Measurements from ENCODE around the gene PRAMEF33. TPM values are rescaled to one million over a fixed set of nuclear protein-coding genes. Genes with fewer than 3 reads are reported as not detected.
"Not testable (repeated sequence)": the region's sequence is repeated elsewhere in the genome, so short reads cannot be mapped to it uniquely, and the experiment has no call there.

PRAMEF33 gene
- total RNA-seq, 2 donors from 2014 or later, result not detected

- H3K9me3 ChIP-seq; H3K4me1 ChIP-seq; H3K27me3 ChIP-seq; DNase-seq (ENCODE audit: low spot score); H3K27ac ChIP-seq; H3K36me3 ChIP-seq; H3K4me3 ChIP-seq: not testable (repeated sequence)
- TF ChIP-seq, protein P1, sequence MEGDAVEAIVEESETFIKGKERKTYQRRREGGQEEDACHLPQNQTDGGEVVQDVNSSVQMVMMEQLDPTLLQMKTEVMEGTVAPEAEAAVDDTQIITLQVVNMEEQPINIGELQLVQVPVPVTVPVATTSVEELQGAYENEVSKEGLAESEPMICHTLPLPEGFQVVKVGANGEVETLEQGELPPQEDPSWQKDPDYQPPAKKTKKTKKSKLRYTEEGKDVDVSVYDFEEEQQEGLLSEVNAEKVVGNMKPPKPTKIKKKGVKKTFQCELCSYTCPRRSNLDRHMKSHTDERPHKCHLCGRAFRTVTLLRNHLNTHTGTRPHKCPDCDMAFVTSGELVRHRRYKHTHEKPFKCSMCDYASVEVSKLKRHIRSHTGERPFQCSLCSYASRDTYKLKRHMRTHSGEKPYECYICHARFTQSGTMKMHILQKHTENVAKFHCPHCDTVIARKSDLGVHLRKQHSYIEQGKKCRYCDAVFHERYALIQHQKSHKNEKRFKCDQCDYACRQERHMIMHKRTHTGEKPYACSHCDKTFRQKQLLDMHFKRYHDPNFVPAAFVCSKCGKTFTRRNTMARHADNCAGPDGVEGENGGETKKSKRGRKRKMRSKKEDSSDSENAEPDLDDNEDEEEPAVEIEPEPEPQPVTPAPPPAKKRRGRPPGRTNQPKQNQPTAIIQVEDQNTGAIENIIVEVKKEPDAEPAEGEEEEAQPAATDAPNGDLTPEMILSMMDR (IDR thresholded peaks at IDR 0.05), result peak in 1 of 2 donors; percentile 64
These were observed 53.4 kb downstream of the PRAMEF33 start for GRCh38 chr1:13356774-13357173.

Other genes with a start within 250 kb of the PRAMEF33 start
- not detected for gene PRAMEF27, start 247.0 kb upstream of the PRAMEF33 start, total RNA-seq
- not detected for gene HNRNPCL3, start 242.8 kb upstream of the PRAMEF33 start, total RNA-seq
- not detected for gene PRAMEF25, start 232.8 kb upstream of the PRAMEF33 start, total RNA-seq
- gene HNRNPCL2, start 186.7 kb upstream of the PRAMEF33 start, total RNA-seq, result not detected
- gene PRAMEF26, start 147.5 kb upstream of the PRAMEF33 start, total RNA-seq, result not detected
- gene HNRNPCL4, start 137.9 kb upstream of the PRAMEF33 start, total RNA-seq, result not detected
- gene PRAMEF9, start 131.7 kb upstream of the PRAMEF33 start, total RNA-seq, result not detected
- not detected for gene PRAMEF13, start 102.1 kb upstream of the PRAMEF33 start, total RNA-seq
- not detected for gene PRAMEF18, start 77.4 kb upstream of the PRAMEF33 start, total RNA-seq
- not detected for gene PRAMEF5, start 49.3 kb upstream of the PRAMEF33 start, total RNA-seq
- gene PRAMEF8, start 18.4 kb upstream of the PRAMEF33 start, total RNA-seq, result not detected
- not detected for gene PRAMEF15, start 12.0 kb downstream of the PRAMEF33 start, total RNA-seq
- not detected for gene PRAMEF14, start 43.6 kb downstream of the PRAMEF33 start, total RNA-seq
- not detected for gene PRAMEF19, start 68.4 kb downstream of the PRAMEF33 start, total RNA-seq
- gene PRAMEF17, start 86.1 kb downstream of the PRAMEF33 start, total RNA-seq, result not detected
- gene PRAMEF20, start 106.9 kb downstream of the PRAMEF33 start, total RNA-seq, result not detected
- gene LRRC38, start 210.5 kb downstream of the PRAMEF33 start, total RNA-seq, result under 1 TPM in 1 of 2 donors, not detected in 1; 0.98 TPM